Inflammatory macrophage (primary cell): ENCODE measurements around the gene OLFM4.
"Not testable (repeated sequence)": the region's sequence is repeated elsewhere in the genome, so short reads cannot be mapped to it uniquely, and the experiment has no call there.

Source experiments
- DNase-seq, 2 donors: peaks; one replicate each; pipeline ENCODE4 v3.0.0-alpha.2; 2020 to 2022
- total RNA-seq, 18 experiments: gene quantifications; one replicate each; lab custom pipeline; 2026; ENCODE audit warnings: mixed read lengths in 6 of 18, inconsistent platforms in 2 of 18; lab: John Stamatoyannopoulos, UW

Gene OLFM4
- 0 to 0.07 (median 0) reads per million in 18 experiments for total RNA-seq

- DNase-seq, result no peak
Observed at GRCh38 chr13:53028637-53029203, at the start of gene OLFM4. OLFM4 (plus strand) TSS chr13:53028813; CDS start chr13:53028837, 24 bp downstream.

GRCh38 chr13:52978989-52979388 is 49.6 kb upstream of the OLFM4 start:
- DNase-seq, result no peak

- DNase-seq, result no peak
Observed at GRCh38 chr13:52980695-52981094, 47.9 kb upstream of the OLFM4 start.

- DNase-seq, result no peak
Observed at GRCh38 chr13:52983836-52984235, 44.8 kb upstream of the OLFM4 start.

- no peak for DNase-seq
Observed at GRCh38 chr13:52984881-52985363, 43.7 kb upstream of the OLFM4 start.

GRCh38 chr13:52991344-52992020 is 37.1 kb upstream of the OLFM4 start:
- DNase-seq, result no peak

GRCh38 chr13:52992110-52992509 is 36.5 kb upstream of the OLFM4 start:
- no peak for DNase-seq

- no peak for DNase-seq
Observed at GRCh38 chr13:52994051-52994450, 34.6 kb upstream of the OLFM4 start.

- DNase-seq, result no peak
Observed at GRCh38 chr13:52994865-52995264, 33.7 kb upstream of the OLFM4 start.

GRCh38 chr13:52995946-52996345 is 32.7 kb upstream of the OLFM4 start:
- DNase-seq, result no peak

- DNase-seq, result no peak
Observed at GRCh38 chr13:52997951-52998876, 30.4 kb upstream of the OLFM4 start.

GRCh38 chr13:52999093-52999696 is 29.4 kb upstream of the OLFM4 start:
- DNase-seq, result no peak

- no peak for DNase-seq
Observed at GRCh38 chr13:53001444-53002225, 27.0 kb upstream of the OLFM4 start.

- DNase-seq, result no peak
Observed at GRCh38 chr13:53004573-53004972, 24.0 kb upstream of the OLFM4 start.

- DNase-seq, result no peak
Observed at GRCh38 chr13:53005626-53006025, 23.0 kb upstream of the OLFM4 start.

- DNase-seq, result no peak
Observed at GRCh38 chr13:53007872-53008271, 20.7 kb upstream of the OLFM4 start.

GRCh38 chr13:53010374-53011105 is 18.1 kb upstream of the OLFM4 start:
- DNase-seq, result no peak

- peak; percentile 7 to 24 for DNase-seq
Observed at GRCh38 chr13:53012707-53013106, 15.9 kb upstream of the OLFM4 start.

- no peak for DNase-seq
Observed at GRCh38 chr13:53013113-53013512, 15.5 kb upstream of the OLFM4 start.

GRCh38 chr13:53014018-53014417 is 14.6 kb upstream of the OLFM4 start:
- not testable (repeated sequence) for DNase-seq
